C4-2B (cell line): Measurements from ENCODE around the gene PIGQ.

Experiments
- ZFX ChIP-seq: fragments of 450-650 bp; IDR thresholded peaks from 2 replicates; pipeline ENCODE4 v1.6.1; 2017
- TF ChIP-seq, protein P1 (sequence below): fragments of 450-650 bp; conservative IDR thresholded peaks from 2 replicates; pipeline ENCODE4 v1.5.1; 2017; ENCODE audit warnings: mild to moderate bottlenecking

DNA sequence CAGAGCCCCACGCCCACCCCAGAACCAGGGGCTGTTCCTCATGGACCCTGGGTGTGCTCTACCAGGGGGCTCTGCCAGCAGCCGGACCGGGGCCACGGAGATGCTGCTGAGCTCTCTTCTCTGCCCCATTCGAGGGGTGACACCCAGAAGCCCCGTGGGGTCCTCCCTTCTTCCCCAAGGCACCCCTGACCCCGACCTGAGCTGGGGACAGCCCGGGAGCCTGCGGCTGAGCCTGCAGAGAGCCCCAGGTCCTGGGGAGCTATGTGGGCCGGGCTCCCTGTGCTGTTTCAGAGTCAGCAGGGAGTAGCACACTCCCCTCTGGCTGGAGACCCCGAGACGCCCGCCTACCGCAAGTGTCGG lies 10.8 kb upstream of the PIGQ start:
- TF ChIP-seq, protein P1, sequence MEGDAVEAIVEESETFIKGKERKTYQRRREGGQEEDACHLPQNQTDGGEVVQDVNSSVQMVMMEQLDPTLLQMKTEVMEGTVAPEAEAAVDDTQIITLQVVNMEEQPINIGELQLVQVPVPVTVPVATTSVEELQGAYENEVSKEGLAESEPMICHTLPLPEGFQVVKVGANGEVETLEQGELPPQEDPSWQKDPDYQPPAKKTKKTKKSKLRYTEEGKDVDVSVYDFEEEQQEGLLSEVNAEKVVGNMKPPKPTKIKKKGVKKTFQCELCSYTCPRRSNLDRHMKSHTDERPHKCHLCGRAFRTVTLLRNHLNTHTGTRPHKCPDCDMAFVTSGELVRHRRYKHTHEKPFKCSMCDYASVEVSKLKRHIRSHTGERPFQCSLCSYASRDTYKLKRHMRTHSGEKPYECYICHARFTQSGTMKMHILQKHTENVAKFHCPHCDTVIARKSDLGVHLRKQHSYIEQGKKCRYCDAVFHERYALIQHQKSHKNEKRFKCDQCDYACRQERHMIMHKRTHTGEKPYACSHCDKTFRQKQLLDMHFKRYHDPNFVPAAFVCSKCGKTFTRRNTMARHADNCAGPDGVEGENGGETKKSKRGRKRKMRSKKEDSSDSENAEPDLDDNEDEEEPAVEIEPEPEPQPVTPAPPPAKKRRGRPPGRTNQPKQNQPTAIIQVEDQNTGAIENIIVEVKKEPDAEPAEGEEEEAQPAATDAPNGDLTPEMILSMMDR, result no peak
- TF ChIP-seq ZFX, result no peak
